Lower leg skin (tissue), 3 donors: ENCODE results near the gene PDE3A.

Source experiments
- POLR2A ChIP-seq, 2 donors: fragments of 450-650 bp; IDR thresholded peaks; one replicate each; pipeline ENCODE4 v1.6.1; 2016 to 2017; ENCODE audit warnings: antibody characterized with exemption in 2 of 2, mild to moderate bottlenecking in 1 of 2, moderate library complexity in 1 of 2
- TF ChIP-seq, protein P1 (sequence below), 3 donors: fragments of 450-650 bp; IDR thresholded peaks; one replicate each; pipeline ENCODE4 v1.5.1; 2016; ENCODE audit warnings: antibody characterized with exemption in 3 of 3, mild to moderate bottlenecking in 3 of 3, moderate library complexity in 2 of 3

DNA sequence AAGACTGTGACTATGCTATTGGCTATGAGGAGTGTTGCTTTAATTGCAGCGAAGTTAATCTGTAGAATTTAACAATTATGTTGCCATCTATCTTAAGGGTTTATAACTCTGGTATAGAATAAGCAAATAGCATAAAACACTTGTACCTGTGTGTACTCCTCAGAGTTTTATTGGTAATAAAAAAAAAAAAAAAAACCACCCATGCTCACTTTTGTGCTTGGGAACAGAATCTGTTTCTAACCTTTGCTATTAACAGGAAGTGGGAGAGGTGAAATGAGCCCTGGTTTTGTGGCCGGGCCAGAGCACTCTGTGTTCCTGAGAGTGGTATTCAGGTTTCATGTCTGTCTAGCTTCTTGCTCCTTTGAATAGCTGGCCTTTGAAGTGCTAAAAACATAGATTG lies 53.1 kb downstream of the PDE3A start:
- no peak for TF ChIP-seq POLR2A (IDR thresholded peaks at IDR 0.05)
- TF ChIP-seq, protein P1, sequence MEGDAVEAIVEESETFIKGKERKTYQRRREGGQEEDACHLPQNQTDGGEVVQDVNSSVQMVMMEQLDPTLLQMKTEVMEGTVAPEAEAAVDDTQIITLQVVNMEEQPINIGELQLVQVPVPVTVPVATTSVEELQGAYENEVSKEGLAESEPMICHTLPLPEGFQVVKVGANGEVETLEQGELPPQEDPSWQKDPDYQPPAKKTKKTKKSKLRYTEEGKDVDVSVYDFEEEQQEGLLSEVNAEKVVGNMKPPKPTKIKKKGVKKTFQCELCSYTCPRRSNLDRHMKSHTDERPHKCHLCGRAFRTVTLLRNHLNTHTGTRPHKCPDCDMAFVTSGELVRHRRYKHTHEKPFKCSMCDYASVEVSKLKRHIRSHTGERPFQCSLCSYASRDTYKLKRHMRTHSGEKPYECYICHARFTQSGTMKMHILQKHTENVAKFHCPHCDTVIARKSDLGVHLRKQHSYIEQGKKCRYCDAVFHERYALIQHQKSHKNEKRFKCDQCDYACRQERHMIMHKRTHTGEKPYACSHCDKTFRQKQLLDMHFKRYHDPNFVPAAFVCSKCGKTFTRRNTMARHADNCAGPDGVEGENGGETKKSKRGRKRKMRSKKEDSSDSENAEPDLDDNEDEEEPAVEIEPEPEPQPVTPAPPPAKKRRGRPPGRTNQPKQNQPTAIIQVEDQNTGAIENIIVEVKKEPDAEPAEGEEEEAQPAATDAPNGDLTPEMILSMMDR (IDR thresholded peaks at IDR 0.05): no peak
